NCI-H2196 (cell line): ENCODE measurements around the gene GAL3ST2.
"Not testable (repeated sequence)": the region's sequence is repeated elsewhere in the genome, so short reads cannot be mapped to it uniquely, and the experiment has no call there.

Source experiments
- DNase-seq: peaks from one replicate; lab custom pipeline; 2025; ENCODE audit not compliant: unreplicated experiment; lab: John Stamatoyannopoulos, UW

The GAL3ST2 gene

DNA sequence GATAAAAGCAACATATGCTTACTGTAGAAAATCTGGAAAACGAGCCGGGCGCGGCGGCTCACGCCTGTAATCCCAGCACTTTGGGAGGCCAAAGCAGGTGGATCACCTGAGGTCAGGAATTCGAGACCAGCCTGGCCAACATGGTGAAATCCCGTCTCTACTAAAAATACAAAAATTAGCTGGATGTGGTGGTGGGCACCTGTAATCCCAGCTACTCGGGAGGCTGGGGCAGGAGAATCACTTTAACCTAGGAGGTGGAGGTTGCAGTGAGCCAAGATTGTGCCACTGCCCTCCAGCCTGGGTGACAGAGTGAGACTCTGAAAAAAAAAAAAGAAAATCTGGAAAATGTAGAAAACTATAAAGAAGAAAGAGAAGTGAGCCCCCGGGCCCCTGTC lies 41.2 kb downstream of the GAL3ST2 start:
- DNase-seq: not testable (repeated sequence)

DNA sequence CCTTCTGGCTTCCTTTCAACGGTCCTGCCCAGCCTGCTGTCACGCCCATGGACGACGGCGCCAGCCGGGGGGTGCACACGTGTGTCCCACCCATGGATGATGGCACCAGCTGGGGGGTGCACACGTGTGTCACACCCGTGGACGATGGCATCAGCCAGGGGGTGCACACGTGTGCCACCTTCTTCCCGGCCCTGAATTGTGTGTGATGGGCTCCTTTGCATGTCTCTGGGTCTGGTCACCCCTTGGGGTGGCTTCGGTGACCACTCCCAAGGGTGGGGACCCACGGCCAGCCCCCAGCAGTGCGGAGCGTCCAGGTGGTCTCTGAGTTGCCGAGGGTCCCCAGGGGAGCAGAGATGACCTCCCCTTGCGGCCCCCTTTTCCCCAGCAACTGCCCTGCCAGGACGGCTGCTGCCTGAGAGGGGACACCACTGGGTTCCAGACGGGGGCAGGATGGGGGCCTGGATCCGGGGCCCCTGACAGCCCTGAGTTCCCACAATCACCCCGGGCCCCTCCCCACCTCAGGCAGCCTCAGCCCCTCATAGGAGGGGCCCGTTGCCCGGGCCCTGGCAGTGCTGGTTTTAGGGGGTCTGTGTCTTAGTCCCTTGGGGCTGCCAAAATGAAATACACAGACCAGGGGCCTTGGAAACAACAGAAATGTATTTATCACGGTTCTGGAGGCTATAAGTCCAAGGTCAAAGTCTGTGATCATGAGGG lies 41.8 kb downstream of the GAL3ST2 start:
- no peak for DNase-seq

- DNase-seq: no peak
Measured at GRCh38 chr2:241818943-241819270, 42.3 kb downstream of the GAL3ST2 start.

DNA sequence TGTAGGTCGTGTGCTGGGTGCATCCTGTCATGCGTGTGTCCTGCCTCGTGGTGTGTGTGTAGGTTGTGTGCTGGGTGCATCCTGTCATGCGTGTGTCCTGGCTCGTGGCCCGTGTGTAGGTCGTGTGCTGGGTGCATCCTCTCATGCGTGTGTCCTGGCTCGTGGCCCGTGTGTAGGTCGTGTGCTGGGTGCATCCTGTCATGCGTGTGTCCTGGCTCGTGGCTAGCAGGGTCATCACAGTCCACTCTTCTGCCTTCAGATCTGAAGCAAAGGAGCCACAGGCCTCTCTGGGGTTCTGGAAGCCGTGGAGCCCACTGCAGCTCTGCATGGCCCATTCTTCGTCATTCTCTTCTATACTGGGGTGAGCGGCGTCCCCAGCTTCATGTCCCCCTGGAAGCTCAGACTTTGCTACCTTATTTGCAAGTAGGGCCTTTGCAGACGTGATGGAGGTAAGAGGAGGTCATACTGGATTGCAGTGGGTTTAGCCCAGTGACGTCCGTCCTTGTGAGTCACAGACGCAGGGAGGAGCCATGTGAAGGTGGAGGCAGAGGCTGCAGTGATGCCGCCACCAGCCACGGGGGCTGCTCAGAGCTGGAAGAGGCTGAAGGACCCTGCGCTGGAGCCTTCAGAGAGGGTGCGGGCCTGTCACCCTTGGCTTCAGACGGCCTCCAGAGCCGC lies 43.5 kb downstream of the GAL3ST2 start:
- not testable (repeated sequence) for DNase-seq

GRCh38 chr2:241820625-241821384 lies 44.2 kb downstream of the GAL3ST2 start:
- DNase-seq: no peak

GRCh38 chr2:241821460-241822263 lies 45.0 kb downstream of the GAL3ST2 start:
- DNase-seq: no peak

GRCh38 chr2:241822264-241822623 lies 45.6 kb downstream of the GAL3ST2 start:
- no peak for DNase-seq

DNA sequence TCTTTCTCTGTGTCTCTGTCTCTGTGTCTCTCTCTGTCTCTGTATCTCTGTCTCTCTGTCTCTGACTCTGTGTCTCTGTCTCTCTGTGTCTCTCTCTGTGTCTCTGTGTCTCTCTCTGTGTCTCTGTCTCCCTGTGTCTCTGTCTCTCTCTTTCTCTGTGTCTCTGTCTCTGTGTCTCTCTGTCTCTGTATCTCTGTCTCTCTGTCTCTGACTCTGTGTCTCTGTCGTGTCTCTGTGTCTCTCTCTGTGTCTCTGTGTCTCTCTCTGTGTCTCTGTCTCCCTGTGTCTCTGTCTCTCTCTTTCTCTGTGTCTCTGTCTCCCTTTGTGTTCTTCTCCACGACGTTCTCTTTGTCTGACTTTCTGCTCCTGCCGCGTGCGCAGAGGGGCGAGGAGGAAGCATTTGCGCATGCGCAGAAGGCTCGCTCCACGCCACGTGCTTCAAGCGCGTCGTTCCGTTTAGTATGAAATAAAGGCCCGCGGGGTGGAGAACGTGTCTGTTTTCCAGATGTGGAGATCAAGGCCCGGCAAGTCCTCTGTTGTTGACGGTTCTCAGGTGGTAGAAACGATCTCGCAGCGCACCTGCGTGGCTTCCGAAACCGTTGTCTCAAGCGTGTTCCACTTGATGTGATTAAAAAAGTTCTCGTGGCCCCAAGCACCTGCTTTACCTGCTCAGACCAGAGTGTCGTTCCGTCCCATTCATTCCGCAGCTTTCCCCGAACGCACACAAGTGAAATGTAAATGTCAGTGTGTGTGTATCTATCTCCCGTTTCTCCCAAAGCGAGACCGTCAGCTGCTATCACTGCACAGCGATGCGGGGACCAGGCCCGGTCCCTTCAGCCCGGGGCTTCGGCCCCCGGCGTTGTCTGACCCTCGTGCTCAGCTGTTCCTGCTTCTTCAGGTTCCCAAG lies 47.2 kb downstream of the GAL3ST2 start:
- DNase-seq: not testable (repeated sequence)

DNA sequence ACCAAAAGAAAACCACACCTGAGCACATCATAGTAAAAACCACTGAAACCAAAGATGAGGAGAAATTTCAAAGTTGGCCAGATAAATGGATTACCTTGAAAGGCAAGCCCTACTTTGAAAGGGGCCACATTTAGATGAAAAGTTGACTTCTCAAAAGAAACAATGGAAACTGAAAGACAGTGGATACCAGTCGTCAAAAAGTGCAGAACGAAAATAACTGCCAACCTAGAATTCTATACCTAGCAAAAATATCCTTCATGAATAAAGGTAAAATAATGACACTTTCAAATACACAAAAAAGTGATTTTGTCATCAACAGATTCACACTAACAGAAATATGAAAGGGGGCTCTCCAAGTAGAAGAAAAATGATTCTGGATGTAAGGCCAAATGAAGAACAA lies 50.8 kb downstream of the GAL3ST2 start:
- DNase-seq: no peak

- no peak for DNase-seq
Measured at GRCh38 chr2:241833101-241833663, 56.6 kb downstream of the GAL3ST2 start.

DNA sequence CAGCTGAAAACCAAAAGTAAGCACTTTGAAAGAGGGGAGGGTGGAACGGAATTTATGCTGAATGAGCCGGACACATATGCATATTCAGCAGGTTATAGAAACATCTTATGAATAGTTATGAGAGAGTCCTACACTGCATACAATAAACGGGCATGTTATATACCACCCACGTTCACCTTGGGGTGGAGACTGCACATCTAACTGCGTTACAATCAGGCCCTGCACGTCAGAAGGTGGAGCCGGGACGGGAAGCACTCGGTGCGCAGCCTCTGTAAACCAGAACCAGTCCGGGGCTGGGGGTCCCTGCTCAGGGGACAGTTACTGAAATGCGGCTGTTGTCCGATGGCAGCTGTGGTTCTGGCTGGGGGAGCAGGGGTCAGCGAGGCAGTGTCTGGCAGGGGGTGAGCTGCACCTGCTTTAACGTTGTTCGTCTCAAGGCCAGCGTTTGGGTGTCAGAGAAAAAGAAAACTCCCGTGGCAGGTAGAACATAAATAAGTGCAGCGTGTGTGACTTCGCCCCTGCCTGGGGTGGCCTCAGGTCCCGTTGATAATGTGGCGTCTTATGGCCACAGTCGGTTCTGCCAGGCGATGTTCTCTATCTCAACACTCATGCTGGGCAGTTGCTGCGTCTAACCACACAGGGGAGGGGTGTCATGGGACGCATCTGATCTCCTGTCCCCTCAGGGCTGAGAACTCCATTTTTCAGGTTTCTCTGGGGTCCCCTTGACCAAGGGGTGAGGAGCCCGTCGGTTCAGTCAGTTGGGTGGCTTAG lies 57.3 kb downstream of the GAL3ST2 start:
- DNase-seq: not testable (repeated sequence)

GRCh38 chr2:241834527-241835210 lies 58.0 kb downstream of the GAL3ST2 start:
- no peak for DNase-seq

DNA sequence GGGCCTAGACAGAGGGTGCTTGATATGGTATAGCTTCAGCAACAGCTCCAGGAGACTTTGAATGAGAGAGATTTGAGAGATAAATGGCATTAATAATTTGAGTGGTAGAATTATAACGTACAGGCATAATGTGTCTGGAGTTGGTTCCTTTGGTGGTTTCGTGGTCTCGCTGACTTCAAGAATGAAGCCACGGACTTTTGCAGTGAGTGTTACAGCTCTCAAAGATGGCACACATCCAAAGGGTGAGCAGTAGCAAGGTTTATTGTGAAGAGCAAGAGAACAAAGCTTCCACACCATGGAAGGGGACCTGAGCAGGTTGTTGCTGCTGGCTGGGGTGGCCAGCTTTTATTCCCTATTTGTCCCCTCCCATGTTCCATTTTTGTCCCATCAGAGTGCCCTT lies 59.0 kb downstream of the GAL3ST2 start:
- no peak for DNase-seq

DNA sequence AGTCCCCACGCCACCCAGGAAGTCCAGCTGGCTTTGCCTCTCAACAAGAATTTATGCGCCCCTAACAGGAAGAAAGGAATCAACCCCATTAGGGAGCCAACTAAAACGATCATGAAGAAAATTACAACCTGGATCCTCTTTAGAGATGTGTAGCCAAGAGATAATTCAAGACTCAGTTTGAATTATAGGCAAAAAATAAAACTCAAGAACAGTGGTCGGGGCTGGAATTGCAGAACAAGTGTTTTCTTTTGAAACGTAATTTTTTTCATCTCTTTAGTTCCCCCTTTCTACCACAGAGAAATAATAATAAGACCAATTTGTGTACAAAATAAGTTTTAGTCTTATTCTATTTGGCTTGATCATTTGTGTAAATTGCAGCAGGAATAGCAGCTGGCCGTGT lies 59.7 kb downstream of the GAL3ST2 start:
- DNase-seq: no peak

DNA sequence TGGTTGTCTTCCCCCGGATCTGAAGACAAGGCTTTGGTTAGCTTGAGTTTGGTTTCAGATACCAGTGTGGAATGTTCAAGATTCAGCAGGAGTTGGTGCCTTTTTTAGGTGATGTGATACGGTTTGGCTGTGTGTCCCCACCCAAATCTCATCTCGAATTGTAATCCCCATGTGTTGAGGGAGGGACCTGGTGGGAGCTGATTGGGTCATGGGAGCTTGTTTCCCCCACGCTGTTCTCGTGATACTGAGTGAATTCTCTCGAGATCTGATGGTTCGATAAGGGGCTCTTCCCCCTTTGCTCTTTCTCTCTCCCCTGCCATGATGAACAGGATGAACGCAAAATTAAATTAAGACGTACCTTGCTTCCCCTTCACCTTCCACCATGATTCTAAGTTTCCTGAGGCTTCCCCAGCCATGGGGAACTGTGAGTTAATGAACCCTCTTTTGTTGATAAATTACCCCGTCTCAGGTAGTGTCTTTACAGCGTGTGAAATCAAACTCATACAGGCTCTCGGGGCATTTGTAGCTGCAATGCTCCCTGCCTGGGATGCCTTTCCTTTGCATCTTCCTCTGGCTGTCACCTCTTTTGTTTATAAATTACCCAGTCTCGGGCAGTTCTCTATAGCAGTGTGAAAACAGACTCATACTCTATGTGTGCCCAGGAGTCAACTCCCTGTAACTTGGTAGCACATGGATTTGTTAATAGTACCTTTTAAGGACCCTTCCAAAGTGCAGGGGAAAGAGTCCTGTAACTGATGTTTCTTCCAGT lies 60.8 kb downstream of the GAL3ST2 start:
- no peak for DNase-seq

DNA sequence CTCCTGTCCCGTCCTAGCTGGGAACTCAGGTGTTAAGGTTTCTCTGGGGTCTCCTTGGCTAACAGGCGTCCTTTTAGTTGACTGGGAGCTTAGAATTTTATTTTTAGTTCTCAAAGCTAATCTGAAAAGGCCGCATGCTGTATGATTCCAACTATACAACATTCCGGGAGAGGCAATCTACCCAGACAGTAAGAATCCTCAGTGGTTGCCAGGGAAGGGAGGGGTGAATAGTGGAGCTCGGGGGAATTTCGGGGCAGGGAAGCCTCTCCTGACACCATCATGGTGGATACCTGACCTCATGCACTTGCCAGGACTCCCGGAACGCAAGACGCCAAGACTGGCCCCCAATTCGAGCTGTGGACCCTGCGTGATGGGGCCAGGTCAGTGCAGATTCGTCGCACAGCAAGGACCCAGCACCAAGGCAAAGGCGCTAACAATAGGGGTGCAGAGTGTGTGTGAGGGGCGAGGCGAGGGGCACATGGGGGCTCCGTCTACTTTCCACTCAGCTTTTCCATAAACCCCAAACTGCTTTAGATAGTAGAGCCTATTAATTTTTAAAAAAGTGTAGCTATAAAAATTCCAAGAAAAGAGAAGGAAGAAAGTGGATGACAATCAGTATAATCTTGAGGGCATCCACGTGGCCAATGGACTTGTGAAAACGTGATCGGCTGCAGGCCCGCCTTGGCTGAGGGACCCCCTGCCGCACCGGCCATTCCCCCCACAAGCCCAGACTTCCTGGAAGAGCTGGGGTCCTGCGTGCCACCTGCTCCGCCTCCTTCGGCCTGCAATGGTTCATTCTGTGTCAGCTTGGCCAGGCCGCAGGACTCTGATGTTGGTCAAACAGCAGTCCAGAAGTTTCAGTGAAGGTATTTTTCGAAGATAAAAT lies 64.8 kb downstream of the GAL3ST2 start:
- no peak for DNase-seq

DNA sequence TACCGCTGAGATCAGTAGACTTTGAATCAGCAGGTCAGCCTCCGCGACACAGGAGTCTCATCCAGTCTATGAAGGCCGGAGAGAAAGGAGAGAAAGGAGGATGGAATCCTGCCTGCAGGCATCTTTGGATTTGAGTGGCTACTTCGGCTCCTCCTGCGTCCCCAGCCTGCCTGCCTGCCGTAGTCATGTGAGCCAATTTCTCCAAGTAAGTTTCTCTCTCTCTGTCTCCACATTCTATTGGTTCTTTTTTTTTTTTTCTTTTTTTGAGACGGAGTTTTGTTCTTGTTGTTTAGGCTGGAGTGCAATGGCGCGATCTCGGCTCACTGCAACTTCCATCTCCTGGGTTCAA lies 65.4 kb downstream of the GAL3ST2 start:
- no peak for DNase-seq
